ENCODE results near the gene LARGE2. TPM values are rescaled to one million over a fixed set of nuclear protein-coding genes. Genes with fewer than 3 reads are reported as not detected.
"Not testable (repeated sequence)": the region's sequence is repeated elsewhere in the genome, so short reads cannot be mapped to it uniquely, and the experiment has no call there.

LARGE2 gene
- total RNA-seq, 1 experiment from 2014 or later = 124 TPM

GRCh38 chr11:45899448-45900174 is 22.8 kb upstream of the LARGE2 start (continued):
- TF ChIP-seq PRDM15 (CRISPR knock-in tag; IDR thresholded peaks at IDR 0.05) (no peak), ZNF317 (CRISPR knock-in tag; IDR thresholded peaks at IDR 0.05; ENCODE audit: borderline replicate concordance, low read depth) (peak; percentile 38; the same call in 1 of the 2 replicates), RORB (CRISPR knock-in tag; IDR thresholded peaks at IDR 0.05) (no peak), ARID4B (CRISPR knock-in tag; IDR thresholded peaks at IDR 0.05; ENCODE audit: borderline replicate concordance) (peak; percentile 67)

- CTCF ChIA-PET = interaction anchor here (0.8 to 1.5 kb wide), 6 partner anchors 14 to 74 kb away, joined by 3 to 5 read pairs (median 4); partner anchors contain the start of gene PEX16
- DNase-seq (ENCODE audit: low spot score); H3K27ac Mint-ChIP-seq; H3K36me3 Mint-ChIP-seq; H3K9me3 Mint-ChIP-seq; H3K27me3 Mint-ChIP-seq (ENCODE audit: low read depth): not testable (repeated sequence)
- Mint-ChIP-seq H3K4me3 (peak overlapping the region; percentile 70), H3K4me1 (peaks cover 18% of the 10 kb centered on the region)
- POLR2A ChIA-PET = interaction anchor here (0.9 to 1.0 kb wide), 3 partner anchors 17 to 35 kb away, joined by 3 to 4 read pairs (median 3); partner anchors contain the start of genes LARGE2 and PEX16
- ATAC-seq = peak; percentile 9
Observed at GRCh38 chr11:45900175-45900800, 22.2 kb upstream of the LARGE2 start.

GRCh38 chr11:45900916-45901617 is 21.4 kb upstream of the LARGE2 start:
- Mint-ChIP-seq H3K27me3 (ENCODE audit: low read depth) (peaks cover 6% of the 10 kb centered on the region), H3K9me3 (no peaks in the 10 kb centered on the region), H3K36me3 (0 out of 2 replicates have a peak, but pooled peaks cover 3% of the 10 kb centered on the region), H3K4me3 (peak overlapping the region; percentile 70), H3K27ac (no peak overlapping the region), H3K4me1 (peaks cover 15% of the 10 kb centered on the region)
- DNase-seq (ENCODE audit: low spot score) (no peak), ATAC-seq (no peak)
- POLR2A ChIA-PET = interaction anchor here (0.9 to 1.0 kb wide), 3 partner anchors 17 to 34 kb away, joined by 3 to 4 read pairs (median 3); partner anchors contain the start of genes LARGE2 and PEX16
- CTCF ChIA-PET = interaction anchor here (0.8 to 1.5 kb wide), 7 partner anchors 14 to 105 kb away, joined by 3 to 5 read pairs (median 4); partner anchors contain the start of gene PEX16
- TF ChIP-seq ATF2 (CRISPR knock-in tag; IDR thresholded peaks at IDR 0.05; ENCODE audit: borderline replicate concordance, low read depth) = no peak
- no peak for TF ChIP-seq ZNF232 (CRISPR knock-in tag; IDR thresholded peaks at IDR 0.05)
- no peak for TF ChIP-seq PRRX2 (CRISPR knock-in tag; IDR thresholded peaks at IDR 0.05)
- no peak for TF ChIP-seq JUN (CRISPR knock-in tag; IDR thresholded peaks at IDR 0.05)
- TF ChIP-seq SOX15 (CRISPR knock-in tag; IDR thresholded peaks at IDR 0.05) = no peak
- no peak for TF ChIP-seq USF2 (CRISPR knock-in tag; IDR thresholded peaks at IDR 0.05)
- no peak for TF ChIP-seq ELF4 (CRISPR knock-in tag; IDR thresholded peaks at IDR 0.05; ENCODE audit: low read depth)
- no peak for TF ChIP-seq MXD4 (CRISPR knock-in tag; IDR thresholded peaks at IDR 0.05; ENCODE audit: borderline replicate concordance)
- TF ChIP-seq CREB1 (CRISPR knock-in tag; IDR thresholded peaks at IDR 0.05) = no peak
- TF ChIP-seq FOXJ3 (CRISPR knock-in tag; IDR thresholded peaks at IDR 0.05; ENCODE audit: borderline replicate concordance) = no peak
- no peak for TF ChIP-seq SMAD4 (CRISPR knock-in tag; IDR thresholded peaks at IDR 0.05)

All from WTC11 (cell line).